ENCODE results near the gene IRGM.
A peak's percentile ranks its signal among the peaks of the same experiment; 100 is the strongest.
"Not testable (repeated sequence)": the region's sequence is repeated elsewhere in the genome, so short reads cannot be mapped to it uniquely, and the experiment has no call there.

IRGM gene, protein sequence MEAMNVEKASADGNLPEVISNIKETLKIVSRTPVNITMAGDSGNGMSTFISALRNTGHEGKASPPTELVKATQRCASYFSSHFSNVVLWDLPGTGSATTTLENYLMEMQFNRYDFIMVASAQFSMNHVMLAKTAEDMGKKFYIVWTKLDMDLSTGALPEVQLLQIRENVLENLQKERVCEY

DNA sequence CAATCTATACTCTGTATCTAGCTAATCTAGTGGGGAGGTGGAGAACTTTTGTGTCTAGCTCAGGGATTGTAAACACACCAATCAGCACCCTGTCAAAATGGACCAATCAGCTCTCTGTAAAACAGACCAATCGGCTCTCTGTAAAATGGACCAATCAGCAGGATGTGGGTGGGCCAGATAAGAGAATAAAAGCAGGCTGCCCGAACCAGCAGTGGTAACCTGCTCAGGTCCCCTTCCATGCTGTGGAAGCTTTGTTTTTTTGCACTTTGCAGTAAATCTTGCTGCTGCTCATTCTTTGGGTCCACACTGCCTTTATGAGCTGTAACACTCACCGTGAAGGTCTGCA is at the start of gene IRGM:
IRGM (plus strand) TSS at position 214 of the 346 bp plus-strand sequence. CDS start 1,603 bp downstream, outside the sequence.
- not testable (repeated sequence) for H3K36me3 Mint-ChIP-seq (ENCODE audit: low read depth); H3K27me3 Mint-ChIP-seq; H3K9me3 Mint-ChIP-seq
- Mint-ChIP-seq H3K4me1 (ENCODE audit: low read depth) (peaks cover 19% of the 10 kb centered on the region), H3K4me3 (peak within 1 kb of the TSS; percentile 81), H3K27ac (peak within 1 kb of the TSS; percentile 83)

DNA sequence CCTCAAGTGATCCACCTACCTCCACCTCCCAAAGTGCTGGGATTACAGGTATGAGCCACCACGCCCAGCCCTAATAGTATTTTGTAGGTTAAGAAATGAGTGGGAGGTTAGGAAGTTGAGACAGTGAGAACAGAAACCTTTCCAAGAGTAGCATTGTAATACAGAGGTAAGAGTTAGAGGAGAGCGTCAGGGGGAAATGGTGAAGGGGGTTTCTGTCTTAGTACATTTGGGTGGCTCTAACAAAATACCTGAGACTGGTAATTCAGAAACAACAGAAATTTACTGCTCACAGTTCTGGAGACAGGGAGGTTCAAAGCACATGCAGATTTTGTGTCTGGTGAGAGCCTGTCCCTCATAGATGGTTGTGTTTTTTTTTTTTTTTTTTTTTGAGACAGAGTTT is 48.9 kb upstream of the IRGM start:
- H3K4me1 Mint-ChIP-seq (ENCODE audit: low read depth): peaks cover 15% of the 10 kb centered on the region
- no peaks in the 10 kb centered on the region for H3K9me3 Mint-ChIP-seq
- peaks cover 11% of the 10 kb centered on the region for H3K36me3 Mint-ChIP-seq (ENCODE audit: low read depth)
- no peak overlapping the region for H3K27ac Mint-ChIP-seq
- H3K4me3 Mint-ChIP-seq: no peak overlapping the region
- no peaks in the 10 kb centered on the region for H3K27me3 Mint-ChIP-seq

DNA sequence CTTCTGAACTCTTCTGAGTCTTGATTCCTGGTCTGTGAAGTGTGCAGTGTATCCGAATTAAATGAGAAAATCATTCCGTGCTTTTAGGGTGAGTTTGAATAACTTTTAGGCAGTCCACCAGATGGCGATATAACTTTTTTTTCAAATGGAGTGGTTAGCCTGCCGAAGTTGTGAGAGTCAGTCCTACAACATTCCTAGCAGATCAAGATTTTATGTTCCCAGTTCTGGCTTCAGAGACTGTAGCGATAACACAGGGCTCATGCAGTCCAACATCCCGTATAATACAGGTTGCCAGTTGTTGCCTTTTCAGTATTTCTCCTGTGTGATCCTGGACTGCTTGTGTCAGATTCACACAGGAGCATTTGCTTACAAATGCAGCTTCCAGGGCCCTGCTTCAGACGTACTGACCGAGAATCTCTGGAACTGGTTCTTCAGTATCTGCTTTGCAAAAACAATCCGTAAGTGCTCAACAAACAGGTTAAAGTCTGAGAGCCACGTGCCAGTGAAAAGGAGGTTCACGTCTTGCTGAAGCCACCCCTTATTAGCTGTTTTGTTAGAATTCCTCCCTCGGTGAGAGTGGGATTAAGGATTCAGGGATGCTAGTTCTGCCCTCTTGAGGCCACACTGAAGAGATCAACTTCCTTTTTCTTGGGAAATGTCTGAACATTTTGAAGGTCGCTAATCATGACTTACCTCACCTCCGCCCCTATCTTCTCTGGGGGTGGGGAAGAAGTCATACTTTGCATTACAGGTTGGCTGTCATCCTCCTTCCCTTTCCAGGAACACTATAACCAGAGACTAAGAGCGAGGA is 45.0 kb upstream of the IRGM start:
- Mint-ChIP-seq H3K4me3 (no peak overlapping the region), H3K9me3 (no peaks in the 10 kb centered on the region), H3K36me3 (ENCODE audit: low read depth) (peaks cover 4% of the 10 kb centered on the region), H3K4me1 (ENCODE audit: low read depth) (peaks cover 15% of the 10 kb centered on the region), H3K27me3 (peaks cover 3% of the 10 kb centered on the region), H3K27ac (no peak overlapping the region)

DNA sequence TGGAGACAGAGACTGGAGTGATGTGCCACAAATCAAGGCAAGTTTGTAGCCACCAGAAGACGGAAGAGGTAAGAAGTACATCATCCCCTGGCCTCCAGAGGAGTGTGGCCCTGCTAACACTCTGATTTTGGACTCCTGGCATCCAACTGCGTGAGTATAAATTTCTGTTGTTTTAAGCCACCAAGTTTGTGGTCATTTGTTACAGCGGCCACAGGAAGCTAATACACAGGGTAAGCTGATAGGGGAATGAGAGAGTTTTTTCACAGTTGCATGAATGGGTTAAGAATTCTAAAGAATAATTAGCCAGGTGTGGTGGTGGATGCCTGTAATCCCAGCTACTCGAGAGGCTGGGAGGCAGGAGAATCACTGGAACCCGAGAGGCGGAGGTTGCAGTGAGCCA is 41.9 kb upstream of the IRGM start:
- Mint-ChIP-seq H3K36me3 (ENCODE audit: low read depth) (no peaks in the 10 kb centered on the region), H3K4me3 (no peak overlapping the region), H3K27me3 (peaks cover 6% of the 10 kb centered on the region), H3K9me3 (no peaks in the 10 kb centered on the region), H3K27ac (no peak overlapping the region), H3K4me1 (ENCODE audit: low read depth) (peaks cover 8% of the 10 kb centered on the region)

DNA sequence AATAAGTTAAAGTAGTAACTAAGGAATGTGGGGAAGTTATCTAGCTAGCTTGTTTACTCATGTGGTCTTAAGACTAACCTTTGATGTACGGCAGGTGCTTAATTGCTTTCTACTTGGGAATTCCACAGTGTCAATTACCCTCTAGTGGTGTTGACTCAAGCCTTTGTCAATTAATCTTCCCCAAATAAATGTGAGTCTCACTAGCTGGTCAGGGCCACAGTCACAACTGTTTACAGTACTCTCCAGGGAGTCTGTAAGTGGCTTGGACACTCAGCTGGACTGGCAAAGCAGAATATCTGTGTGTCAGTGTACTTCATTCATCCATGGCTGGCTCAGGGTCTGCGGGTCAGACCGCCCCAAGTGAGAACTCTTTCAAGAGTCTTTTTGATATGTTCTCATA is 37.0 kb upstream of the IRGM start:
- Mint-ChIP-seq H3K36me3 (ENCODE audit: low read depth) (no peaks in the 10 kb centered on the region), H3K4me3 (no peak overlapping the region), H3K4me1 (ENCODE audit: low read depth) (no peaks in the 10 kb centered on the region), H3K27ac (no peak overlapping the region), H3K9me3 (no peaks in the 10 kb centered on the region), H3K27me3 (peaks cover 3% of the 10 kb centered on the region)

DNA sequence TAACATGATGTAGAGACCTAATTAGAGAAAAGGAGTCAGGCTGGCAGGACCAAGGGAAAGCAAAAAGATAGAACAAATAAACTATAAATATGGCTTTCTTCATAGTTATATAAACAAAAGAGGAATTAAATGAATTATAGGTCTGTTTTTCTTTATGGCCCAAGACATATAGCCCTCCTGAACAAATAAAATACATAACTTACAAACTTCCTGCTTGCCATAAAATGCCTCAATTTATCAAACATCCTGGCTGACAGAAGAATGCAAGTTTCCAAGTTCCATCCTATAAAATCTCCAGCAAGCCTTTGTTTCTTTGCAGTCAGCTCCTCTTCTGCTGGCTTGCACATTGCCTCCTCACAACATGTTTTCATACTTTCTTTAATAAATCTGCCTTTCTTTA is 31.3 kb upstream of the IRGM start:
- peaks cover 14% of the 10 kb centered on the region for H3K9me3 Mint-ChIP-seq
- no peak overlapping the region for H3K4me3 Mint-ChIP-seq
- no peaks in the 10 kb centered on the region for H3K4me1 Mint-ChIP-seq (ENCODE audit: low read depth)
- H3K27ac Mint-ChIP-seq: no peak overlapping the region
- no peaks in the 10 kb centered on the region for H3K36me3 Mint-ChIP-seq (ENCODE audit: low read depth)
- H3K27me3 Mint-ChIP-seq: no peaks in the 10 kb centered on the region

DNA sequence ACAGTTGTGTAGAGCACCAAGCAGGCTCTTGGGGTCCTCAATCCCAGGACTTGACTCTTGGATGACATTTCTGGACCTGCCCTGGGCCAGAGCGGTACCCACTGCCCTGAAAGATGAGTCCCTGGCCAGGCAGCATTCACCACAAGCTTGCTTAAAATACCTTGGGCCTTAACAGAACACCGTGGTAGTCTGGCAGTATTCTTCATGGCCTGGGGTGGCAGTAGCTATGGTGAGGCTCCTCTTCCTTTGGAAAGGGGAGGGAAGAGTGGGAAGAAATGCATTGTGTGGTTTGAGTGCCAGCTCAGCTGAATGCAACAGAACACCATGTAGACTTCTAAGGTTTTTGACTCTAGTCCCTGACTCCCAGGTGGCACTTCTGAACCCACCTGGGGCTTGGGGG is 29.4 kb upstream of the IRGM start:
- no peaks in the 10 kb centered on the region for H3K4me1 Mint-ChIP-seq (ENCODE audit: low read depth)
- no peaks in the 10 kb centered on the region for H3K27me3 Mint-ChIP-seq
- H3K27ac Mint-ChIP-seq: no peak overlapping the region
- H3K36me3 Mint-ChIP-seq (ENCODE audit: low read depth): no peaks in the 10 kb centered on the region
- no peak overlapping the region for H3K4me3 Mint-ChIP-seq
- H3K9me3 Mint-ChIP-seq: peaks cover 14% of the 10 kb centered on the region

DNA sequence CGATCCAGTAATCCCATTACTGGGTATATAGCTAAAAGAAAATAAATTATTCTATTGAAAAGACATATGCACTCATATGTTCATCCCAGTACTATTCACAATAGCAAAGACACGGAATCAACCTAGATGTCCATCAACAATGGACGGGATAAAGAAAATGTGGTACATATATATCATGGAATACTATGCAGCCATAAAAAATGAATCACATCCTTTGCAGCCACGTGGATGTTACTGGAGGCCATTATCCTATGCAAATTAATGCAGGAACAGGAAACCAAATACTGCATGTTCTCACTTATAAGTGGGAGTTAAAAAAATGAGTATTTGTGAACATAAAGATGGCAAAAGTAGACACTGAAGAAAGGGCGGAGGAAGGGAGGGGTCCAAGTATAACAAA is 16.6 kb upstream of the IRGM start:
- Mint-ChIP-seq H3K9me3 (peaks cover 23% of the 10 kb centered on the region), H3K36me3 (ENCODE audit: low read depth) (peaks cover 10% of the 10 kb centered on the region), H3K27me3 (peaks cover 4% of the 10 kb centered on the region), H3K27ac (no peak overlapping the region), H3K4me1 (ENCODE audit: low read depth) (no peaks in the 10 kb centered on the region), H3K4me3 (no peak overlapping the region)

DNA sequence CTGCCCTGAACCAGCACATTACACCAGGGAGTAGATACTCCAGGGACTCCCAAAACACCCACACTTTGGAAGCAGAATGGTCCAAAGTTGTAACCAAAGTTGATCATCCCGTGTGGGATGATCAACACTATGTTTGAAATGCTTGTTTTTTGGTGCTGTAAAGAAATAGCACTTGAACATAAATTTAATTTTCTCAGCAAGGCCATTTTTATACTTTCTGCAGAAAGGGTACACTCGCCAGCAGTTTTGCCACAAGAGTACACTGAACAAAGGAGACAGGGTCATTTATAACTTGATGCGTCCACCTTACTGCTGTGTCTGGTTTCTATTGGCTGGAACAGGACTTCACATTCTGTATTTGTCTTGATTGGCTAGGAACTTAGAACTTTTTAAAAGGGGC is 14.5 kb upstream of the IRGM start:
- H3K4me1 Mint-ChIP-seq (ENCODE audit: low read depth); H3K4me3 Mint-ChIP-seq; H3K27me3 Mint-ChIP-seq; H3K27ac Mint-ChIP-seq; H3K36me3 Mint-ChIP-seq (ENCODE audit: low read depth): not testable (repeated sequence)
- peaks cover 23% of the 10 kb centered on the region for H3K9me3 Mint-ChIP-seq

DNA sequence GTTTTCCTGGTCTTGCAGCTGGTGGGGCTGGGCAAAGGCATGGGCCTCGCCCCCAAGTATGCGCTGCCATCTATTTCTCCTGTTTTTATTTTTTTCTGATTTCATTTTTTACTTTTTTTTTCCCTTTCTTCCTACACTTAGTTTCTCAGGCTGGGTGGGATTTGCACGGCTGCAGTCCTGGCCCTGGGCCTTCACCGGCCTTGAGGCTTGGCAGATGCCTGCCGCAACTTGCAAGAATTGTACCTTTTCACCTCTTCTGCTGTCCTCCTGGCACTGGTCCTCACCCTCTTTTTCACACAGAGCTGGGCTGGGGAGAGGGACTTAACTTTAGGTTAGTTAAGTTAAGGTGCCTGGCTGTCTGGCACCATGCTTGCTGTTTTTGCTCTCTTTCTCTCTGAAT is 10.3 kb upstream of the IRGM start:
- Mint-ChIP-seq H3K36me3 (ENCODE audit: low read depth) (peaks cover under 1% of the 10 kb centered on the region), H3K27ac (peak overlapping the region; percentile 15), H3K4me3 (no peak overlapping the region), H3K4me1 (ENCODE audit: low read depth) (no peaks in the 10 kb centered on the region), H3K9me3 (peaks cover 13% of the 10 kb centered on the region), H3K27me3 (peaks cover 9% of the 10 kb centered on the region)

DNA sequence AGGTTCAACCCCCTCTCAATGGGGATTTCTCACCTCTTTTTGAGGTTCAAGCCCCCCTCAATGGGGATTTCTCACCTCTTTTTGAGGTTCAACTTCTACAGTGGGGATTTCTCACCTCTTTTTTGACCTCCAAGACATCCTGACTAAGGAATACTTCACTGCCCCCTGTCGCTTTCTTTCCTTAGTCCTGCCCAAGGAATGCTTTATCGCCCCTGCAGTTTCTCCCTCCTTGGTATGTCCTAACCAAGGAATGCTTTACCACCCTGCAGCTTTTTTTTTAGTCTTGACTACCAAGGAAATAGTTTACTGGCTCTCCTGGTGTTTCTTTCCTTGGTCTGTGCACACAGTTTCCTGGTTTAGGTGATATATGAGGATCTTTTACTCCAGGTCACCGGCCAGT is 9.6 kb upstream of the IRGM start:
- Mint-ChIP-seq H3K9me3 (peaks cover 11% of the 10 kb centered on the region), H3K4me3 (no peak overlapping the region), H3K27me3 (peaks cover 9% of the 10 kb centered on the region), H3K36me3 (ENCODE audit: low read depth) (no peaks in the 10 kb centered on the region), H3K4me1 (ENCODE audit: low read depth) (no peaks in the 10 kb centered on the region), H3K27ac (no peak overlapping the region)

DNA sequence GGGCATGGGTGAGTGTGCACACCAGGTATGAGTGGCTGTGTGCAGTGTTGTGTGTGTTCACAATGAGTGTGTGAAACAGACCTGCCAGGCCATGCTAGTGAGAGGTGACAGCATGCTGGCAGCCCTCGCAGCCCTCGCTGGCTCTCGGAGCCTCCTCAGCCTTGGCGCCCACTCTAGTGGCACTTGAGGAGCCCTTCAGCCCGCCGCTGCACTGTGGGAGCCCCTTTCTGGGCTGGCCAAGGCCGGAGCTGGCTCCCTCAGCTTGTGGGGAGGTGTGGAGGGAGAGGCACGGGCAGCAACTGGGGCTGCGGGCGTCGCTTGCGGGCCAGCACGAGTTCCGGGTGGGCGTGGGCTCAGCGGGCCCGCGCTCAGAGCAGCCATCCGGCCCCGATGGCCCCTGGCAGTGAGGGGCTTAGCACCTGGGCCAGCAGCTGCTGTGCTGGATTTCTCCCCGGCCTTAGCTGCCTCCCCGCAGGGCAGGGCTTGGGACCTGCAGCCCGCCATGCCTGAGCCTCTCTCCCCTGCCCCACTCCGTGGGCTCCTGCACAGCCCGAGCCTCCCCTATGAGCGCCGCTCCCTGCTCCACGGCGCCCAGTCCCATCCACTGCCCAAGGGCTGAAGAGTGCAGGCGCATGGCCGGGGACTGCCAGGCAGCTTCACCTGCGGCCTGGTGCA is 999 bp upstream of the IRGM start:
- peaks cover 19% of the 10 kb centered on the region for H3K4me1 Mint-ChIP-seq (ENCODE audit: low read depth)
- H3K27ac Mint-ChIP-seq; H3K9me3 Mint-ChIP-seq; H3K4me3 Mint-ChIP-seq; H3K36me3 Mint-ChIP-seq (ENCODE audit: low read depth); H3K27me3 Mint-ChIP-seq: not testable (repeated sequence)

DNA sequence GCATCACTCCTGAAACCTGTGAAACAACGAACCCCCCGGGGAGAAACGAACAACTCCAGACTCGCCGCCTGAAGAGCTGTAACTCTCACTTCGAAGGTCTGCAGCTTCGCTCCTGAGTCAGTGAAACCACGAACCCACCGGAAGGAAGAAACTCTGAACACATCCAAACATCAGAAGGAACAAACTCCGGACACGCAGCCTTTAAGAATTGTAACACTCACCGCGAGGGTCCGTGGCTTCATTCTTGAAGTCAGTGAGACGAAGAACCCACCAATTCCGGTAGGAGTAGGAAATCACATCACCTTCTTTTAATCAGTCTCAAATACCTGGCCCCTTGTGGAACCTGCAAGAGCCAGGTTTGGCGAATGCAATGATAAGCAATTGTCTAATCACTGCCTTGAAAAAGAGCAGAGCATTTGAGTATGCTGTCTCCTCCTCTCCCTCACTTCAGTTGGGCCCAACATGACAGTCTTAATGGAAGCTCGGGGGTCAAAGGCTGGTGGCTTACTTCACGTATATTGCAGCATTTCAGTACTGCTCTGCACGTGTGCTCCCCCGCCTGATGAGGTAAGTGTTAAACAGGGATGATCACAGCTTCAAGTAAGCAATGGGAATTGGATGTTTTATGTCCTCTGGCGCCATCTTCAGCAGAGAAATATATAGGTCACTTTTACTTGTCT is 473 bp downstream of the IRGM start:
- Mint-ChIP-seq H3K4me1 (ENCODE audit: low read depth) (peaks cover 19% of the 10 kb centered on the region), H3K27me3 (no peaks in the 10 kb centered on the region), H3K27ac (peak overlapping the region; percentile 83), H3K4me3 (peak overlapping the region; percentile 81), H3K36me3 (ENCODE audit: low read depth) (no peaks in the 10 kb centered on the region), H3K9me3 (no peaks in the 10 kb centered on the region)

DNA sequence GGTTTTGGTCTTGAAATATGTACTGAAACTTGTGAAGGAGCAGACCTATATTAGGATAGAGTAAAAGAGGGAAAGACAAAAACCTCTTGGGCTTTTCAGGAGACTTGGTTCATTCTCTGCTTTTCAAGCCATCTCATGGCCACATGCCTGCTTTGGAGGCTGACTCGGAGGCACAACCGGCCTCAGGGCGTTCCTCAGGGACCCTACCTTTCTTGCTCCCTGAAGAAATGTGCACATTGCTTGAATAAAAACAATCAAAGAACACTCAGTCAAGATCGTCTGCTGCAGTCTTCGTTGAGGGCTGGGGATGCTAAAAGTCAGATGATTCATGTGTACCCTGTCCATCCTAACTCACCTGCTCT is 994 bp downstream of the IRGM start:
- no peaks in the 10 kb centered on the region for H3K9me3 Mint-ChIP-seq
- peaks cover 19% of the 10 kb centered on the region for H3K4me1 Mint-ChIP-seq (ENCODE audit: low read depth)
- peak overlapping the region; percentile 81 for H3K4me3 Mint-ChIP-seq
- no peak overlapping the region for H3K27ac Mint-ChIP-seq
- H3K36me3 Mint-ChIP-seq (ENCODE audit: low read depth): no peaks in the 10 kb centered on the region
- no peaks in the 10 kb centered on the region for H3K27me3 Mint-ChIP-seq

DNA sequence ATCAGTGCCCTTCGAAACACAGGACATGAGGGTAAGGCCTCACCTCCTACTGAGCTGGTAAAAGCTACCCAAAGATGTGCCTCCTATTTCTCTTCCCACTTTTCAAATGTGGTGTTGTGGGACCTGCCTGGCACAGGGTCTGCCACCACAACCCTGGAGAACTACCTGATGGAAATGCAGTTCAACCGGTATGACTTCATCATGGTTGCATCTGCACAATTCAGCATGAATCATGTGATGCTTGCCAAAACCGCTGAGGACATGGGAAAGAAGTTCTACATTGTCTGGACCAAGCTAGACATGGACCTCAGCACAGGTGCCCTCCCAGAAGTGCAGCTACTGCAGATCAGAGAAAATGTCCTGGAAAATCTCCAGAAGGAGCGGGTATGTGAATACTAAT is 1.9 kb downstream of the IRGM start:
- Mint-ChIP-seq H3K36me3 (ENCODE audit: low read depth) (no peaks in the 10 kb centered on the region), H3K4me1 (ENCODE audit: low read depth) (peaks cover 19% of the 10 kb centered on the region), H3K9me3 (no peaks in the 10 kb centered on the region), H3K27ac (no peak overlapping the region), H3K27me3 (no peaks in the 10 kb centered on the region), H3K4me3 (no peak overlapping the region)
